Measurements from ENCODE around the gene YPEL3.
A peak's percentile ranks its signal among the peaks of the same experiment; 100 is the strongest.

Gene YPEL3, protein sequence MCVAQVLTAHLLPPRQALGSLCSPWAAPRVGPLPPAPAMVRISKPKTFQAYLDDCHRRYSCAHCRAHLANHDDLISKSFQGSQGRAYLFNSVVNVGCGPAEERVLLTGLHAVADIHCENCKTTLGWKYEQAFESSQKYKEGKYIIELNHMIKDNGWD

DNA sequence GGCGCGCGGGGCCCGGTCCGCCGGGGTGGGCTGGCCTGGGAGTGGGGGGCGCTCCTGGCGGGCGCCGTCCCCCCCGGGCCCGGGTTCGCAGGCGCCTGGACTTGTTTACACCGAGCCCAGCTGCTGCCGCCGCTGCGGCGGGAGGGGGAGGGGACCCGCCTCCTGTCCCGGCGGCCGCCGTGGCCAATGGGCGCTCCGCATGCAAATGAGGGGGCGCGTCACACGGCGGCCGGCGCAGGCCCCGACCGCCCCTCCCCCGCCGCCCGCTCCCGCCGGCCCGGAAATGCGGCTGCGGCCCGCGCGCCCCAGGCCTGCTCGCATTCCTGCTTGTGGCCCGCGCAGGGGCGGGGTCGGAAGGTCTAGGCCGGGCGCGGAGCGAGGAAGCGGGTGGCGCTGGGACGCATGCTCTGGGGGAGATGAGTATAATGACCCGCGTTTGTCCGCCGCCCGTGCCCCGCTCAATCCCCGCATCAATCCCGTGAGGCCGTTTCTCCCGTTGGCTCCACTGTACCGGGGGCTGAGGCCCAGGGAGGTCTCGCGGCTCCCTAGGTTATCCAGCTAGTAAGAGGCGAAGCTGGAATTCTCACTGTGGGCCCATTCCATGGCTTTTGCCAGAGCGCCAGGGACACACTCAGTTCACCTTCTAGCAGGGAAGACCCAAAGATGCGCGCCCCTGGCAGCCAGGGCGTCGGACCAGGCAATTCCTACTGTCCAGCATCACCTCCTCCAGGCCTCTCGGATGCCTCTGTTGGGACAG lies at the start of gene YPEL3:
TSS of gene YPEL3 (minus strand) at position 109 of the 757 bp plus-strand sequence. CDS start 731 bp downstream, outside the sequence.
- DNase-seq (ENCODE audit: low read depth): peak; percentile 92
- peak within 1 kb of the TSS; percentile 75 for H3K4me3 ChIP-seq (ENCODE audit: low read depth, low read length)
- TF ChIP-seq, protein P1, sequence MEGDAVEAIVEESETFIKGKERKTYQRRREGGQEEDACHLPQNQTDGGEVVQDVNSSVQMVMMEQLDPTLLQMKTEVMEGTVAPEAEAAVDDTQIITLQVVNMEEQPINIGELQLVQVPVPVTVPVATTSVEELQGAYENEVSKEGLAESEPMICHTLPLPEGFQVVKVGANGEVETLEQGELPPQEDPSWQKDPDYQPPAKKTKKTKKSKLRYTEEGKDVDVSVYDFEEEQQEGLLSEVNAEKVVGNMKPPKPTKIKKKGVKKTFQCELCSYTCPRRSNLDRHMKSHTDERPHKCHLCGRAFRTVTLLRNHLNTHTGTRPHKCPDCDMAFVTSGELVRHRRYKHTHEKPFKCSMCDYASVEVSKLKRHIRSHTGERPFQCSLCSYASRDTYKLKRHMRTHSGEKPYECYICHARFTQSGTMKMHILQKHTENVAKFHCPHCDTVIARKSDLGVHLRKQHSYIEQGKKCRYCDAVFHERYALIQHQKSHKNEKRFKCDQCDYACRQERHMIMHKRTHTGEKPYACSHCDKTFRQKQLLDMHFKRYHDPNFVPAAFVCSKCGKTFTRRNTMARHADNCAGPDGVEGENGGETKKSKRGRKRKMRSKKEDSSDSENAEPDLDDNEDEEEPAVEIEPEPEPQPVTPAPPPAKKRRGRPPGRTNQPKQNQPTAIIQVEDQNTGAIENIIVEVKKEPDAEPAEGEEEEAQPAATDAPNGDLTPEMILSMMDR (conservative IDR thresholded peaks at IDR 0.05; ENCODE audit: low read depth, low read length): no peak

DNA sequence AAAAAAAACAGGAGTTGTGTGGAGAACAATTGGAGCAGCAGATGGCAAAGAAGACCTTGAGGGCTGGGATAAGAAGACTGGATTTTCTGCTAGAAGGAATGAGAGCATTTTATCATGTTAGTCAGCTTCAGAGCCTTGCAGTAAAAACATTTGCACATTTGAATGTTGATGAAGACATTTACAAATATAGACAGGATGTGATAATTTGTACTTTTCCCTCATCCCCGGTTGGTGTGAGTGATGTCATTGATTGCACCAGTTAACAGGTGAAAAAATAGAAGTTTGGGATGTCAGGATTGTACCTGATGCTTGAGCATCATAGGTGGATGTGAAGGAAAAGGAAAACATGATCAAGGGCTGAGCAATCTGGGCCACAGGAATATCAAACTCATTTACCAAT lies 49.6 kb upstream of the YPEL3 start:
- H3K4me3 ChIP-seq (ENCODE audit: low read depth, low read length): no peak overlapping the region
- TF ChIP-seq, protein P1 (conservative IDR thresholded peaks at IDR 0.05; ENCODE audit: low read depth, low read length): no peak
- DNase-seq (ENCODE audit: low read depth): no peak

DNA sequence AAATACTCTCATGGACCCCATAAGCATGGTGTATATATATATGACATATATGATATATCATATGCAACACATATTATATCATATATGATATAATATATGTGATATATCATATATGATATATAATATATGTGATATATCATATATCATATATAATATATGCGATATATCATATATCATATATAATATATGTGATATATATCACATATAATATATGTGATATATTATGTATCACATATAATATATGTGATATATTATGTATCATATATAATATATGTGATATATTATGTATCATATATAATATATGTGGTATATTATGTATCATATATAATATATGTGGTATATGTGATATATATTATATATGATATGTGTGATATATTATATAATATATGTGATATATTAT lies 48.9 kb upstream of the YPEL3 start:
- no peak for DNase-seq (ENCODE audit: low read depth)
- no peak overlapping the region for H3K4me3 ChIP-seq (ENCODE audit: low read depth, low read length)
- TF ChIP-seq, protein P1 (conservative IDR thresholded peaks at IDR 0.05; ENCODE audit: low read depth, low read length): no peak

DNA sequence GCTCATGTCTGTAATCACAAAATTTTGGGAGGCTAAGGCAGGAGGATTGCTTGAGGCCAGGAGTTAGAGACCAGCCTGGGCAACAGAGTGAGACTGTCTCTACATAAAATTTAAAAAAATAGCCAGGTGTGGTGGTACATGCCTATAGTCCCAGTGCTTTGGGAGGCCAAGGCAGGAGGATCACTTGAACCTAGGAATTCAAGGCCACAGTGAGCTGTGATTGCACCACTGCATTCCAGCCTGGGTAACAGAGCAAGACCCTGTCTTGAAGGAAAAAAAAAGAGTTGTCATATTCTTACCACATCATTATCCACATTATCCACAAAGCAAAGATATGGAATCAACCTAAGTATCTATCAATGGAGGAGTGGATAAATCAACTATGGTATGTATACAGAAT lies 48.0 kb upstream of the YPEL3 start:
- TF ChIP-seq, protein P1 (conservative IDR thresholded peaks at IDR 0.05; ENCODE audit: low read depth, low read length): no peak
- H3K4me3 ChIP-seq (ENCODE audit: low read depth, low read length): no peak overlapping the region
- DNase-seq (ENCODE audit: low read depth): no peak

DNA sequence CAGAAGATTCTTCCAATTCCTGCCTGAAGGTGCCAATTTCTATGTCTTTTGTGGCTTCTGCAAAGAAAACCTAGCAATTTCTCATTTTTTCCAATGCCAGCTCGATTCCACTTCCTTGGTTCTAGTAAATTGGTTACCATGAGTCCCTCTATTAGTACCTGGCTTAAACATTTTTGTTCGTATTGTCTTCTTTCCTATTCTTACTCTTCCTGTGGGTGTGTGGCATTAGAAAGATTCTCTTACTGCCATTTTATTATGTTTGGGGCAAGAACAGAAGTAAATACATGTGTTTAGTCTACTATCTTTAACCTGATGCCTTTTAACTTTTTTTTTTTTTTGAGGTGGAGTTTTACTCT lies 47.3 kb upstream of the YPEL3 start:
- no peak overlapping the region for H3K4me3 ChIP-seq (ENCODE audit: low read depth, low read length)
- no peak for DNase-seq (ENCODE audit: low read depth)
- TF ChIP-seq, protein P1 (conservative IDR thresholded peaks at IDR 0.05; ENCODE audit: low read depth, low read length): no peak

DNA sequence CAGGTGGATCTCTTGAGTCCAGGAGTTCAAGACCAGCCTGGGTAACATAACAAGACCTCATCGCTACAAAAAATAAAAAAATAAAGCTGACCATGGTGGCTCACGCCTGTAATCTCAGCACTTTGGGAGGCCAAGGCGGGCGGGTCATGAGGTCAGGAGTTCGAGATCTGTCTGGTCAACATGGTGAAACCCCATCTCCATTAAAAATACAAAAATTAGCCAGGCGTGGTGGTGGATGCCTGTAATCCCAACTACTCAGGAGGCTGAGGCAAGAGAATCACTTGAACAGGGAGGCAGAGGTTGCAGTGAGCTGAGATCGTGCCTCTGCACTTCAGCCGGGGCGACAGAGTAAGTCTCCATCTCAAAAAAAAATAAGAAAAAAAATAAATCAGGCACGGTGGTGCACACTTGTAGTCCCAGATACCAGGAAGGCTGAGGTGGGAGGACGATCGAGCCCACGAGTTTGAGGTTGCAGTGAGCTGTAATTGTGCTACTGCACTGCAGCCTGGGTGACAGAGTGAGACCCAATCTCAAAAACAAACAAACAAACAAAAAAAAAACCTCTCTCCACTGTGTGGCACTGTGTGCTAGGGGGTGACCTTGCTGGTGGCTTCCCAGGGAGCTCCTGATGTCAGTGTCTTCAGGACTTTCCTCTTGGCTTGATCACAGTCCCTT lies 46.8 kb upstream of the YPEL3 start:
- no peak for DNase-seq (ENCODE audit: low read depth)
- H3K4me3 ChIP-seq (ENCODE audit: low read depth, low read length): no peak overlapping the region
- TF ChIP-seq, protein P1 (conservative IDR thresholded peaks at IDR 0.05; ENCODE audit: low read depth, low read length): no peak
